Glutamatergic neuron (in vitro differentiated cells): ENCODE data around the gene PRKAR1B. TPM values are rescaled to one million over a fixed set of nuclear protein-coding genes. Genes with fewer than 3 reads are reported as not detected.

Experiments
- DNase-seq: peaks from one replicate; pipeline ENCODE4 v3.0.0; 2022
- H3K27ac Mint-ChIP-seq: one replicate; pipeline ENCODE4 v1.8.0; 2020; ENCODE audit warnings: mild to moderate bottlenecking, mixed read lengths, inconsistent platforms; ENCODE audit not compliant: unreplicated experiment
- H3K27me3 Mint-ChIP-seq: one replicate; pipeline ENCODE4 v1.8.0; 2020; ENCODE audit warnings: mild to moderate bottlenecking, moderate library complexity, mixed read lengths, inconsistent platforms; ENCODE audit not compliant: unreplicated experiment
- H3K36me3 Mint-ChIP-seq: one replicate; pipeline ENCODE4 v1.8.0; 2020; ENCODE audit warnings: mild to moderate bottlenecking, mixed read lengths, inconsistent platforms; ENCODE audit not compliant: unreplicated experiment
- H3K4me1 Mint-ChIP-seq: one replicate; pipeline ENCODE4 v1.8.0; 2020; ENCODE audit warnings: mild to moderate bottlenecking, low read depth, mixed read lengths, inconsistent platforms; ENCODE audit not compliant: unreplicated experiment
- H3K4me3 Mint-ChIP-seq: one replicate; pipeline ENCODE4 v1.8.0; 2020; ENCODE audit warnings: mild to moderate bottlenecking, mixed read lengths, inconsistent platforms; ENCODE audit not compliant: unreplicated experiment
- H3K9me3 Mint-ChIP-seq: one replicate; pipeline ENCODE4 v1.8.0; 2020; ENCODE audit warnings: mild to moderate bottlenecking, moderate library complexity, mixed read lengths, inconsistent platforms; ENCODE audit not compliant: unreplicated experiment
- CTCF ChIP-seq: fragments of 200-600 bp; sonication (generic); IDR thresholded peaks from one replicate; pipeline ENCODE4 v1.5.0; 2021; ENCODE audit not compliant: partially characterized antibody, unreplicated experiment
- total RNA-seq: library from RNA; stranded (reverse); fragmentation: NEBNext Ultra II Directional; extraction: Animal tissue kit (Norgen Biotek cat#: 25700); gene quantifications from one replicate; pipeline ENCODE4 v1.2.1, GENCODE V29; 2021; ENCODE audit not compliant: unreplicated experiment

The PRKAR1B gene
- total RNA-seq, 1 donor from 2014 or later, result 12.8 TPM

- TF ChIP-seq CTCF, result no peak
- H3K4me1 Mint-ChIP-seq, result peaks cover 5% of the 10 kb centered on the region
- H3K27ac Mint-ChIP-seq, result no peak overlapping the region
- peaks cover 12% of the 10 kb centered on the region for H3K27me3 Mint-ChIP-seq
- no peak for DNase-seq
- peaks cover 5% of the 10 kb centered on the region for H3K9me3 Mint-ChIP-seq
- H3K4me3 Mint-ChIP-seq, result no peak overlapping the region
- H3K36me3 Mint-ChIP-seq, result no peaks in the 10 kb centered on the region
These were observed 204.1 kb downstream of the PRKAR1B start for GRCh38 chr7:522951-523314.

GRCh38 chr7:522071-522950 lies 204.8 kb downstream of the PRKAR1B start:
- H3K4me1 Mint-ChIP-seq, result peaks cover 7% of the 10 kb centered on the region
- peaks cover 12% of the 10 kb centered on the region for H3K27me3 Mint-ChIP-seq
- H3K4me3 Mint-ChIP-seq, result no peak overlapping the region
- no peak for TF ChIP-seq CTCF
- no peak overlapping the region for H3K27ac Mint-ChIP-seq
- DNase-seq, result no peak
- peaks cover 5% of the 10 kb centered on the region for H3K9me3 Mint-ChIP-seq
- no peaks in the 10 kb centered on the region for H3K36me3 Mint-ChIP-seq

DNA sequence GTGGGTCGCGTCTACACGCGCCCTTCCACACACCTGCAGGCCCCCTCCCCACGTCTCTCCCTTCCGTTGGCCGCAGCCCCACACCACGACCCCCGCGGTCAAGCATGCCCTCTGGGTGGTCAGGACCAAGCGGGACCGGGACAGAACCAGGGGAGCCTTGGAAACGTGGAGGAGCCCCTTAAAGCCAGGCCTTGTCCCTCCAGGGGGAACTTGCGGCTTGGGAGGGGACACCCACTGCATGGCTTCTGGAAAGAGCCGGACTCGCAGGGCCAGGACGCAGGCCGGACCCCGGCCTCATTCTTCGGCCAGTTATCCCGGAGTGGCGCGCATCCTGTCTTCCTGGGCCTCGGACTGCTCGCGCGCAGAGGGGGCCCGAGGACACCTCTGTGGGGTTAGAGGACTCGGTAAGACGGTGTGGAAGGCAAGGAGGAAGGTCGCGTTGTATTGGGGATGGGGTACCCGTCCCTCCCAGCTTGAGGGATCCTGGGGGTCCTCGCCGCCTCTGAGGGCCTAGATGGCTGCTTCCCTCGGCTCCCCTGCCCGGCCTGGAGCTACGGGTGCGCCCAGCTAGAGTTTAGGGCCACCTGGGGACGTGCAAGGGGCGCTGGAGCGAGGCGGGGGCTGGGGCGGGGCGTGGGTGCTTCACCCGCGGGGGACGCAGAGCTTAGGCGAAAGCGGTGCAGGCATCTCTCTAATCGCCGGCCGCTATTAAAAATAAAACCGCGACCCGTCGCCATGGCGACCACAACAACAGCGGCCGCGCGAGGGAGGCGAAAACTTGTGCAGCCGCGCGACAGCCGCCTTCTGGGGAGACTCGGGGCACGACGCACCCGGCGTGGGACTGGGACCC lies 205.6 kb downstream of the PRKAR1B start:
- TF ChIP-seq CTCF, result no peak
- DNase-seq, result peak; percentile 56
- Mint-ChIP-seq H3K27ac (no peak overlapping the region), H3K4me1 (peaks cover 7% of the 10 kb centered on the region), H3K36me3 (no peaks in the 10 kb centered on the region), H3K4me3 (no peak overlapping the region), H3K27me3 (peaks cover 12% of the 10 kb centered on the region), H3K9me3 (peaks cover 5% of the 10 kb centered on the region)

- no peak for TF ChIP-seq CTCF
- DNase-seq, result no peak
- peaks cover 7% of the 10 kb centered on the region for H3K4me1 Mint-ChIP-seq
- H3K27me3 Mint-ChIP-seq, result peaks cover 19% of the 10 kb centered on the region
- no peak overlapping the region for H3K27ac Mint-ChIP-seq
- H3K4me3 Mint-ChIP-seq, result no peak overlapping the region
- peaks cover 3% of the 10 kb centered on the region for H3K9me3 Mint-ChIP-seq
- H3K36me3 Mint-ChIP-seq, result no peaks in the 10 kb centered on the region
These were observed 206.4 kb downstream of the PRKAR1B start for GRCh38 chr7:520503-521161.
